ENCODE results near the gene C17orf50.

C17orf50 gene

GRCh38 chr17:35728551-35728950 lies 32.1 kb upstream of the C17orf50 start:
- Histone ChIP-seq H3K9me3 (no peaks in the 10 kb centered on the region), H3K36me3 (replicated peaks) (peaks cover 22% of the 10 kb centered on the region), H3K27me3 (ENCODE audit: low read depth) (no peaks in the 10 kb centered on the region), H3K4me1 (peaks cover 23% of the 10 kb centered on the region), H3K4me3 (no peak overlapping the region)
- no peak for DNase-seq (ENCODE audit: low spot score in 2 of 2)
- in situ Hi-C loops (cut with MboI; ENCODE audit: low sequenced_read_pairs), result no loop called here

GRCh38 chr17:35729405-35729833 lies 31.3 kb upstream of the C17orf50 start:
- Histone ChIP-seq H3K9me3 (no peaks in the 10 kb centered on the region), H3K4me1 (peaks cover 23% of the 10 kb centered on the region), H3K27me3 (ENCODE audit: low read depth) (no peaks in the 10 kb centered on the region), H3K36me3 (replicated peaks) (peaks cover 17% of the 10 kb centered on the region), H3K4me3 (no peak overlapping the region)
- in situ Hi-C loops (cut with MboI; ENCODE audit: low sequenced_read_pairs), result no loop called here
- peak in 1 of 2 experiments; percentile 34 for DNase-seq (ENCODE audit: low spot score in 2 of 2)

- Histone ChIP-seq H3K4me3 (no peak overlapping the region), H3K9me3 (no peaks in the 10 kb centered on the region), H3K36me3 (replicated peaks) (peaks cover 12% of the 10 kb centered on the region), H3K27me3 (ENCODE audit: low read depth) (no peaks in the 10 kb centered on the region), H3K4me1 (peaks cover 23% of the 10 kb centered on the region)
- in situ Hi-C loops (cut with MboI; ENCODE audit: low sequenced_read_pairs), result no loop called here
- no peak for DNase-seq (ENCODE audit: low spot score in 2 of 2)
Observed at GRCh38 chr17:35730400-35731005, 30.2 kb upstream of the C17orf50 start.

- peak; percentile 46 to 88 for DNase-seq (ENCODE audit: low spot score in 2 of 2)
- H3K4me3 ChIP-seq, result peak within 1 kb of the TSS; percentile 63
- H3K27me3 ChIP-seq (ENCODE audit: low read depth), result no peaks in the 10 kb centered on the region
Observed at GRCh38 chr17:35731239-35731916, 29.3 kb upstream of the C17orf50 start, which contains the start of gene RASL10B. Gene RASL10B, plus strand, starts transcription at chr17:35731639. Its CDS starts 3,546 bp downstream, at chr17:35735185.

GRCh38 chr17:35731917-35732805 lies 28.5 kb upstream of the C17orf50 start:
- Histone ChIP-seq H3K9me3 (no peaks in the 10 kb centered on the region), H3K36me3 (replicated peaks) (peaks cover 7% of the 10 kb centered on the region), H3K4me1 (peaks cover 15% of the 10 kb centered on the region), H3K27me3 (ENCODE audit: low read depth) (no peaks in the 10 kb centered on the region), H3K4me3 (peak overlapping the region; percentile 63)
- in situ Hi-C loops (cut with MboI; ENCODE audit: low sequenced_read_pairs), result no loop called here
- DNase-seq (ENCODE audit: low spot score in 2 of 2), result peak in 1 of 2 experiments; percentile 52

More at GRCh38 chr17:35731239-35731916, 29.3 kb upstream of the C17orf50 start, which contains the start of gene RASL10B:
- Histone ChIP-seq H3K4me1 (peaks cover 21% of the 10 kb centered on the region), H3K36me3 (replicated peaks) (peaks cover 7% of the 10 kb centered on the region), H3K9me3 (no peaks in the 10 kb centered on the region)
- in situ Hi-C loops (cut with MboI; ENCODE audit: low sequenced_read_pairs), result no loop called here

- in situ Hi-C loops (cut with MboI; ENCODE audit: low sequenced_read_pairs), result no loop called here
- Histone ChIP-seq H3K27me3 (ENCODE audit: low read depth) (no peaks in the 10 kb centered on the region), H3K4me3 (peak overlapping the region; percentile 63), H3K4me1 (peaks cover 14% of the 10 kb centered on the region), H3K36me3 (replicated peaks) (peaks cover 3% of the 10 kb centered on the region; the same call in 1 of the 2 replicates), H3K9me3 (no peaks in the 10 kb centered on the region)
- no peak for DNase-seq (ENCODE audit: low spot score in 2 of 2)
Observed at GRCh38 chr17:35732806-35733136, 27.9 kb upstream of the C17orf50 start.

- no peak for DNase-seq (ENCODE audit: low spot score in 2 of 2)
- no peaks in the 10 kb centered on the region for H3K27me3 ChIP-seq (ENCODE audit: low read depth)
- peaks cover 14% of the 10 kb centered on the region for H3K4me1 ChIP-seq
- peaks cover 3% of the 10 kb centered on the region; the same call in 1 of the 2 replicates for H3K36me3 ChIP-seq (replicated peaks)
- no peaks in the 10 kb centered on the region for H3K9me3 ChIP-seq
- in situ Hi-C loops (cut with MboI; ENCODE audit: low sequenced_read_pairs), result no loop called here
- H3K4me3 ChIP-seq, result no peak overlapping the region
Observed at GRCh38 chr17:35733366-35733765, 27.3 kb upstream of the C17orf50 start.

- H3K9me3 ChIP-seq, result no peaks in the 10 kb centered on the region
- in situ Hi-C loops (cut with MboI; ENCODE audit: low sequenced_read_pairs), result no loop called here
- H3K36me3 ChIP-seq (replicated peaks), result peaks cover 3% of the 10 kb centered on the region; the same call in 1 of the 2 replicates
- no peak for DNase-seq (ENCODE audit: low spot score in 2 of 2)
- no peaks in the 10 kb centered on the region for H3K27me3 ChIP-seq (ENCODE audit: low read depth)
- H3K4me3 ChIP-seq, result no peak overlapping the region
- H3K4me1 ChIP-seq, result peaks cover 9% of the 10 kb centered on the region
Observed at GRCh38 chr17:35734396-35734795, 26.3 kb upstream of the C17orf50 start.

GRCh38 chr17:35735036-35735805 lies 25.5 kb upstream of the C17orf50 start:
- in situ Hi-C loops (cut with MboI; ENCODE audit: low sequenced_read_pairs), result no loop called here
- no peak for DNase-seq (ENCODE audit: low spot score in 2 of 2)
- peaks cover 3% of the 10 kb centered on the region; the same call in 1 of the 2 replicates for H3K36me3 ChIP-seq (replicated peaks)
- H3K27me3 ChIP-seq (ENCODE audit: low read depth), result no peaks in the 10 kb centered on the region
- no peaks in the 10 kb centered on the region for H3K9me3 ChIP-seq
- peaks cover 4% of the 10 kb centered on the region for H3K4me1 ChIP-seq
- no peak overlapping the region for H3K4me3 ChIP-seq

- H3K36me3 ChIP-seq (replicated peaks), result peaks cover 3% of the 10 kb centered on the region; the same call in 1 of the 2 replicates
- in situ Hi-C loops (cut with MboI; ENCODE audit: low sequenced_read_pairs), result no loop called here
Observed at GRCh38 chr17:35736236-35736635, 24.5 kb upstream of the C17orf50 start.

GRCh38 chr17:35738519-35739133 lies 22.1 kb upstream of the C17orf50 start:
- Histone ChIP-seq H3K36me3 (replicated peaks) (no peaks in the 10 kb centered on the region), H3K9me3 (no peaks in the 10 kb centered on the region), H3K4me3 (no peak overlapping the region), H3K4me1 (no peaks in the 10 kb centered on the region), H3K27me3 (ENCODE audit: low read depth) (no peaks in the 10 kb centered on the region)
- in situ Hi-C loops (cut with MboI; ENCODE audit: low sequenced_read_pairs), result no loop called here
- DNase-seq (ENCODE audit: low spot score in 2 of 2), result no peak

More at GRCh38 chr17:35736236-35736635, 24.5 kb upstream of the C17orf50 start:
- Histone ChIP-seq H3K4me3 (no peak overlapping the region), H3K4me1 (peaks cover under 1% of the 10 kb centered on the region), H3K27me3 (ENCODE audit: low read depth) (no peaks in the 10 kb centered on the region), H3K9me3 (no peaks in the 10 kb centered on the region)
- DNase-seq (ENCODE audit: low spot score in 2 of 2), result no peak

GRCh38 chr17:35740216-35740615 lies 20.5 kb upstream of the C17orf50 start:
- Histone ChIP-seq H3K27me3 (ENCODE audit: low read depth) (no peaks in the 10 kb centered on the region), H3K9me3 (no peaks in the 10 kb centered on the region), H3K36me3 (replicated peaks) (no peaks in the 10 kb centered on the region), H3K4me3 (no peak overlapping the region), H3K4me1 (no peaks in the 10 kb centered on the region)
- in situ Hi-C loops (cut with MboI; ENCODE audit: low sequenced_read_pairs), result no loop called here
- no peak for DNase-seq (ENCODE audit: low spot score in 2 of 2)

All from HAP-1 (cell line).